IMR-90 (cell line): Measurements from ENCODE around the gene PAPSS2. TPM values are rescaled to one million over a fixed set of nuclear protein-coding genes. Genes with fewer than 3 reads are reported as not detected.
A peak's percentile ranks its signal among the peaks of the same experiment; 100 is the strongest.

Experiments used
- ATAC-seq: fragments of 200-7000 bp; cut with Tn5 transposase; 2 replicates; pipeline ENCODE4 v1.9.1; 2020; ENCODE audit warnings: low read depth, mild to moderate bottlenecking, moderate library complexity
- BruUV-seq: library from RNA; stranded (reverse); fragments of 400-500 nt; replicated peaks from 2 replicates; lab custom pipeline; 2021; lab: Mats Ljungman, UMichigan
- CTCF ChIA-PET: fragments of 300-600 bp; formaldehyde crosslinking; extraction: SDS; loops from one replicate; lab custom pipeline; 2021; ENCODE audit warnings: antibody characterized with exemption; lab: Yijun Ruan, JAX
- POLR2A ChIA-PET: fragments of 300-600 bp; sonication (Branson Sonifier 250); formaldehyde crosslinking; loops from one replicate; lab custom pipeline; 2022; ENCODE audit warnings: antibody characterized with exemption; ENCODE audit not compliant: unreplicated experiment; lab: Charles Lee
- DNase-seq: peaks from one replicate; pipeline ENCODE4 v3.0.0; 2013
- H2AFZ ChIP-seq: replicated peaks from 2 replicates; pipeline ENCODE3; 2013; ENCODE audit warnings: low read length, mild to moderate bottlenecking; ENCODE audit not compliant: poor library complexity
- H2AK5ac ChIP-seq: 2 replicates; pipeline ENCODE4 v1.6.1; 2013; ENCODE audit warnings: low read depth, low read length, inconsistent platforms
- H2AK9ac ChIP-seq: replicated peaks from 2 replicates; pipeline ENCODE3; 2013; ENCODE audit warnings: mild to moderate bottlenecking, low read depth, low read length, moderate library complexity; ENCODE audit not compliant: poor library complexity
- H2BK120ac ChIP-seq: 2 replicates; pipeline ENCODE4 v1.6.1; 2013; ENCODE audit warnings: low read depth, low read length, inconsistent platforms
- H2BK15ac ChIP-seq: 3 replicates; pipeline ENCODE4 v1.6.1; 2013; ENCODE audit warnings: low read depth, low read length, inconsistent platforms
- H2BK20ac ChIP-seq: 2 replicates; pipeline ENCODE4 v1.6.1; 2013; ENCODE audit warnings: low read depth, mild to moderate bottlenecking, inconsistent platforms, low read length, moderate library complexity
- H2BK5ac ChIP-seq: 2 replicates; pipeline ENCODE4 v1.6.1; 2013; ENCODE audit warnings: mild to moderate bottlenecking, low read depth, low read length, inconsistent platforms; ENCODE audit not compliant: poor library complexity, severe bottlenecking
- H3K14ac ChIP-seq: replicated peaks from 2 replicates; pipeline ENCODE4 v1.6.1; 2013; ENCODE audit warnings: low read depth, low read length, inconsistent platforms
- H3K18ac ChIP-seq: 2 replicates; pipeline ENCODE4 v1.6.1; 2013; ENCODE audit warnings: low read depth, low read length, control low read depth
- H3K23ac ChIP-seq: 2 replicates; pipeline ENCODE4 v1.6.1; 2013; ENCODE audit warnings: low read depth, low read length, inconsistent platforms
- H3K27ac ChIP-seq: 2 replicates; pipeline ENCODE4 v1.5.1; 2013; ENCODE audit warnings: mild to moderate bottlenecking, control low read depth, low read length; ENCODE audit not compliant: insufficient read depth
- H3K27me3 ChIP-seq: 2 replicates; pipeline ENCODE4 v1.6.1; 2013; ENCODE audit warnings: low read length; ENCODE audit not compliant: control insufficient read depth, insufficient read depth
- H3K36me3 ChIP-seq: 2 replicates; pipeline ENCODE4 v1.6.1; 2013; ENCODE audit warnings: low read length, mixed read lengths; ENCODE audit not compliant: control insufficient read depth, insufficient read depth
- H3K4ac ChIP-seq: 2 replicates; pipeline ENCODE4 v1.6.1; 2013; ENCODE audit warnings: low read depth, low read length, inconsistent platforms
- H3K4me1 ChIP-seq: 2 replicates; pipeline ENCODE4 v1.6.1; 2013; ENCODE audit warnings: low read length, mixed read lengths; ENCODE audit not compliant: control insufficient read depth, insufficient read depth
- H3K4me2 ChIP-seq: 2 replicates; pipeline ENCODE4 v1.6.1; 2013; ENCODE audit warnings: low read depth, mild to moderate bottlenecking, control low read depth, low read length, moderate library complexity
- H3K4me3 ChIP-seq: 2 replicates; pipeline ENCODE4 v1.5.1; 2013; ENCODE audit warnings: low read depth, mild to moderate bottlenecking, control low read depth, low read length, moderate library complexity; ENCODE audit not compliant: insufficient read depth
- H3K56ac ChIP-seq: 2 replicates; pipeline ENCODE4 v1.6.1; 2013; ENCODE audit warnings: low read length, inconsistent platforms; ENCODE audit not compliant: insufficient read depth; ENCODE audit errors: extremely low read depth
- H3K79me1 ChIP-seq, 2 experiments: 2 replicates each; pipeline ENCODE4 v1.6.1; 2013; ENCODE audit warnings: low read length in 2 of 2, inconsistent platforms in 1 of 2, low read depth in 1 of 2
- H3K9ac ChIP-seq: 2 replicates; pipeline ENCODE4 v1.6.1; 2013; ENCODE audit warnings: low read depth, low read length, control low read depth
- H3K9me1 ChIP-seq: 2 replicates; pipeline ENCODE4 v1.6.1; 2013; ENCODE audit warnings: low read length, inconsistent platforms; ENCODE audit not compliant: insufficient read depth
- H3K9me3 ChIP-seq: 2 replicates; pipeline ENCODE4 v1.6.1; 2013; ENCODE audit warnings: low read length; ENCODE audit not compliant: control insufficient read depth, insufficient read depth
- H4K20me1 ChIP-seq: 2 replicates; pipeline ENCODE4 v1.6.1; 2013; ENCODE audit warnings: low read length, inconsistent platforms; ENCODE audit not compliant: insufficient read depth
- H4K5ac ChIP-seq: 2 replicates; pipeline ENCODE4 v1.6.1; 2013; ENCODE audit warnings: mild to moderate bottlenecking, low read depth, low read length, control low read depth
- H4K8ac ChIP-seq, 2 experiments: 2 replicates each; pipeline ENCODE4 v1.6.1; 2013; ENCODE audit warnings: low read depth in 2 of 2, low read length in 2 of 2, control low read depth in 1 of 2, inconsistent platforms in 1 of 2
- H4K91ac ChIP-seq: 2 replicates; pipeline ENCODE4 v1.6.1; 2013; ENCODE audit warnings: low read depth, low read length, inconsistent platforms; ENCODE audit not compliant: insufficient read depth
- CEBPB ChIP-seq: IDR thresholded peaks from 2 replicates; pipeline ENCODE4 v1.6.1; 2012; ENCODE audit warnings: low read depth, low read length, improper control_type of control experiment
- MAFK ChIP-seq: IDR thresholded peaks from 2 replicates; pipeline ENCODE4 v1.6.1; 2012; ENCODE audit warnings: low read depth, low read length, improper control_type of control experiment
- MAZ ChIP-seq: IDR thresholded peaks from 2 replicates; pipeline ENCODE4 v1.6.1; 2012; ENCODE audit warnings: low read depth, mild to moderate bottlenecking, low read length, improper control_type of control experiment, moderate library complexity, borderline replicate concordance
- MXI1 ChIP-seq: IDR thresholded peaks from 2 replicates; pipeline ENCODE4 v1.6.1; 2012; ENCODE audit warnings: low read depth, mild to moderate bottlenecking, low read length, moderate library complexity, borderline replicate concordance
- POLR2A ChIP-seq: IDR thresholded peaks from 2 replicates; pipeline ENCODE4 v1.6.1; 2012; ENCODE audit warnings: mild to moderate bottlenecking, low read depth, low read length
- RAD21 ChIP-seq: IDR thresholded peaks from 2 replicates; pipeline ENCODE4 v1.6.1; 2012; ENCODE audit warnings: low read length, improper control_type of control experiment
- RFX5 ChIP-seq: IDR thresholded peaks from 2 replicates; pipeline ENCODE4 v1.8.0; 2012; ENCODE audit warnings: low read depth, mild to moderate bottlenecking, low read length, moderate library complexity
- WGBS, 2 experiments: methylation state at CpG; one replicate each; pipeline versions ENCODE4 v1.1.5 to v1.1.7; 2013; ENCODE audit warnings: missing lambda C conversion rate in 2 of 2; ENCODE audit not compliant: insufficient read length in 1 of 2; ENCODE audit errors: extremely low coverage in 2 of 2; 5-methylcytosine and 5-hydroxymethylcytosine counted together
- dilution Hi-C: fragments of 300-500 bp; cut with HindIII; formaldehyde crosslinking; loops from one replicate; pipeline ENCODE4 v1.14.3; 2018; ENCODE audit warnings: low sequenced_read_pairs; ENCODE audit not compliant: unreplicated experiment
- in situ Hi-C: fragments of 300-500 bp; cut with MboI; formaldehyde crosslinking; loops from 3 replicates; pipeline ENCODE4 v1.14.3; 2019; ENCODE audit warnings: low sequenced_read_pairs, inconsistent platforms, mixed read lengths
- intact Hi-C: fragments of 100-400 bp; cut with micrococcal nuclease; formaldehyde crosslinking; loops from 2 replicates; pipeline ENCODE4 v1.10.0; 2022
- polyA plus RNA-seq, 3 experiments: library from polyadenylated mRNA; depleted of rRNA; stranded (reverse); fragments of >200 nt; gene quantifications; 2 replicates each; pipeline ENCODE4 v1.2.3, GENCODE V29; 2012; ENCODE audit warnings: low replicate concordance in 1 of 3
- total RNA-seq: library from RNA; depleted of rRNA; stranded (reverse); fragments of >200 nt; gene quantifications from 2 replicates; pipeline ENCODE4 v1.2.3, GENCODE V29; 2012
- TF ChIP-seq, protein P1 (sequence below): conservative IDR thresholded peaks from 2 replicates; pipeline ENCODE4 v1.5.1; 2012; ENCODE audit warnings: mild to moderate bottlenecking, low read depth, low read length, improper control_type of control experiment
- TF ChIP-seq, protein P2 (sequence below): fragments of 150-350 bp; IDR thresholded peaks from 2 replicates; pipeline ENCODE4 v1.6.1; 2017; ENCODE audit warnings: mild to moderate bottlenecking, antibody characterized with exemption, low read length, low read depth

The PAPSS2 gene
- total and polyA plus RNA-seq, 2 of the 4 experiments (the other 2 are of a cell fraction) = 55.0 to 63.3 TPM

DNA sequence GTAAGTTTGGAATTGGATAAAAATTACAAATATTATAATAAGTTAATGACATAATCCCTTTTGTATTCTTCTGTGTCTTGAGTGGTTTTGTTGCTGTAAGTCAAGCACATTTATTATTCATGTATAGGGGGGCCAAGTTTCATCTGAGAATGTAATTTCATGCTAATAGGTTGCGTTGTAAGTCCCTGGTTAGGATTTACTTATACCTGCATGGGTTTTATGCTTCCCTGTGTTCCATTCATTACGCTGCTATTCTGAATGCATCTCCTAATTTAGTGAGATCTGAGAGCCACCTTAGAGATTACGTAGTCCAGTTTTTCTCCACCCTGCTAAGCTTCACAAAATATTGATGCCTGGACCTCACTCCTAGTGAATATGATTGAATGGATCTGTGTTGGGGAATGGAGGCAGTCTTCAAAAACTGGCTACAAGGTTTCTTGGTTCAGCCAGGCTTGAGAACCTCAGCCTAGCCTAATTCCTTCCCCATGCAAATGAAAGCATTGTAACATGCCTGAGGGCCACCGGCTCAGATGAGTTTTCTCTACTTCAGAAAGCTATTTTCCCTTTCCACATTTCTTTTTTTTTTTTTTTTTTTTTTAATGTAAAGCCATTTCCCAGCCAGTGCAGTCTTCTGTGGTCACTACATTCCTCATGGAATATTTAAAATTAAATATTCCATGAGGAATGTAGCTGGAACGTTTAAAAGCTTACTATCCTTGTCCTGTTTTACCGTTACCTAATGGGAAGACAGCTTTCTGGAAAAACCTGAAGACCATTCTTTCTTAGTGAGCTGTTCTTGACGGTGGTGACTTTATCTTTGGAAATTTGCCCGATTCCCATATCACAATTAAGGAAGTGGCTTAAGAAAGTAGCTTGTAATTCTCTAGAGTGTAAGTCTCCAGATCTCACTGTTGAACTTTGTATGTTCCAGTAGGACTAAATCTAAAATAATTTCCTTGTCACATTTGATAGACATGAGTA, 16.0 kb downstream of the PAPSS2 start:
- DNase-seq (peak; percentile 95), ATAC-seq (peak; percentile 51)
- peak overlapping the region; percentile 72 for H4K91ac ChIP-seq
- peak overlapping the region; percentile 13 to 72; a peak in 2 of 4 replicates for H4K8ac ChIP-seq
- peaks cover 15 to 56% of the 10 kb centered on the region in 2 experiments; a peak in 2 of 4 replicates for H3K79me1 ChIP-seq
- dilution Hi-C loops = no loop called here
- H3K4ac ChIP-seq = peak overlapping the region; percentile 73
- peak overlapping the region; percentile 69 for H2BK120ac ChIP-seq
- no TSS peak for BruUV-seq
- H3K4me1 ChIP-seq = peaks cover 8% of the 10 kb centered on the region
- peak overlapping the region; percentile 56; the same call in 1 of the 3 replicates for H2BK15ac ChIP-seq
- POLR2A ChIA-PET = interaction anchor here (0.6 kb wide), 1 partner anchor 66 kb away, joined by 3 read pairs; no protein-coding TSS in a partner anchor
- peak overlapping the region; percentile 91 for H2BK5ac ChIP-seq
- no peak overlapping the region for H2AFZ ChIP-seq
- peak overlapping the region; percentile 73 for H3K4me2 ChIP-seq
- no peaks in the 10 kb centered on the region for H3K9me1 ChIP-seq
- H3K14ac ChIP-seq = peak overlapping the region; percentile 77
- in situ Hi-C loops = no loop called here
- H3K9me3 ChIP-seq = no peaks in the 10 kb centered on the region
- peak overlapping the region; percentile 78; the same call in 1 of the 2 replicates for H3K56ac ChIP-seq
- H3K36me3 ChIP-seq = no peaks in the 10 kb centered on the region
- H2AK9ac ChIP-seq = no peak overlapping the region
- peak overlapping the region; percentile 91 for H2BK20ac ChIP-seq
- no CpG with 5 or more reads among the region's 8 CpGs for WGBS, 2 experiments
- H4K5ac ChIP-seq = peak overlapping the region; percentile 47; the same call in 1 of the 2 replicates
- H3K23ac ChIP-seq = peak overlapping the region; percentile 72; the same call in 1 of the 2 replicates
- peaks cover 6% of the 10 kb centered on the region; the same call in 1 of the 2 replicates for H4K20me1 ChIP-seq
- no peaks in the 10 kb centered on the region for H3K27me3 ChIP-seq
- H3K4me3 ChIP-seq = no peak overlapping the region
- peak overlapping the region; percentile 53; the same call in 1 of the 2 replicates for H3K18ac ChIP-seq
- peak overlapping the region; percentile 48; the same call in 1 of the 2 replicates for H3K9ac ChIP-seq
- CTCF ChIA-PET = interaction anchor here (0.6 kb wide), 1 partner anchor 65 kb away, joined by 5 read pairs; no protein-coding TSS in a partner anchor
- H3K27ac ChIP-seq = peak overlapping the region; percentile 70
- H2AK5ac ChIP-seq = 0 out of 2 replicates have a peak overlapping the region, but pooled peaks have one; percentile 48
- TF ChIP-seq MAFK = no peak
- no peak for TF ChIP-seq POLR2A
- no peak for TF ChIP-seq CEBPB
- TF ChIP-seq MAZ = no peak
- TF ChIP-seq RFX5 = no peak
- no peak for TF ChIP-seq MXI1
- TF ChIP-seq, protein P1, sequence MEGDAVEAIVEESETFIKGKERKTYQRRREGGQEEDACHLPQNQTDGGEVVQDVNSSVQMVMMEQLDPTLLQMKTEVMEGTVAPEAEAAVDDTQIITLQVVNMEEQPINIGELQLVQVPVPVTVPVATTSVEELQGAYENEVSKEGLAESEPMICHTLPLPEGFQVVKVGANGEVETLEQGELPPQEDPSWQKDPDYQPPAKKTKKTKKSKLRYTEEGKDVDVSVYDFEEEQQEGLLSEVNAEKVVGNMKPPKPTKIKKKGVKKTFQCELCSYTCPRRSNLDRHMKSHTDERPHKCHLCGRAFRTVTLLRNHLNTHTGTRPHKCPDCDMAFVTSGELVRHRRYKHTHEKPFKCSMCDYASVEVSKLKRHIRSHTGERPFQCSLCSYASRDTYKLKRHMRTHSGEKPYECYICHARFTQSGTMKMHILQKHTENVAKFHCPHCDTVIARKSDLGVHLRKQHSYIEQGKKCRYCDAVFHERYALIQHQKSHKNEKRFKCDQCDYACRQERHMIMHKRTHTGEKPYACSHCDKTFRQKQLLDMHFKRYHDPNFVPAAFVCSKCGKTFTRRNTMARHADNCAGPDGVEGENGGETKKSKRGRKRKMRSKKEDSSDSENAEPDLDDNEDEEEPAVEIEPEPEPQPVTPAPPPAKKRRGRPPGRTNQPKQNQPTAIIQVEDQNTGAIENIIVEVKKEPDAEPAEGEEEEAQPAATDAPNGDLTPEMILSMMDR = no peak
- TF ChIP-seq, protein P2, sequence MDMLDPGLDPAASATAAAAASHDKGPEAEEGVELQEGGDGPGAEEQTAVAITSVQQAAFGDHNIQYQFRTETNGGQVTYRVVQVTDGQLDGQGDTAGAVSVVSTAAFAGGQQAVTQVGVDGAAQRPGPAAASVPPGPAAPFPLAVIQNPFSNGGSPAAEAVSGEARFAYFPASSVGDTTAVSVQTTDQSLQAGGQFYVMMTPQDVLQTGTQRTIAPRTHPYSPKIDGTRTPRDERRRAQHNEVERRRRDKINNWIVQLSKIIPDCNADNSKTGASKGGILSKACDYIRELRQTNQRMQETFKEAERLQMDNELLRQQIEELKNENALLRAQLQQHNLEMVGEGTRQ = no peak
- TF ChIP-seq RAD21 = no peak
- intact Hi-C loops = no loop called here
